NCI-H2171 treated with DMSO at 0.1 percent for 48 hours (cell line): Measurements from ENCODE around the gene OR2A2.

Experiments used
- DNase-seq: peaks from one replicate; lab custom pipeline; 2025; lab: John Stamatoyannopoulos, UW

OR2A2 gene

DNA sequence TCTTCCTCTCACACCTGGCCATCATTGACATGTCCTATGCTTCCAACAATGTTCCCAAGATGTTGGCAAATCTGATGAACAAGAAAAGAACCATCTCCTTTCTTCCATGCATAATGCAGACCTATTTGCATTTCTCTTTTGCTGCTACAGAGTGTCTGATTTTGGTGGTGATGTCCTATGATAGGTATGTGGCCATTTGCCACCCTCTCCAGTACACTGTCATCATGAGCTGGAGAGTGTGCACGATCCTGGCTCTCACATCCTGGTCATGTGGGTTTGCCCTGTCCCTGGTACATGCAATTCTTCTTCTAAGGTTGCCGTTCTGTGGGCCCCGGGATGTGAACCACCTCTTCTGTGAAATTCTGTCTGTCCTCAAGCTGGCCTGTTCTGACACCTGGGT, 32.8 kb downstream of the OR2A2 start:
- DNase-seq = no peak

DNA sequence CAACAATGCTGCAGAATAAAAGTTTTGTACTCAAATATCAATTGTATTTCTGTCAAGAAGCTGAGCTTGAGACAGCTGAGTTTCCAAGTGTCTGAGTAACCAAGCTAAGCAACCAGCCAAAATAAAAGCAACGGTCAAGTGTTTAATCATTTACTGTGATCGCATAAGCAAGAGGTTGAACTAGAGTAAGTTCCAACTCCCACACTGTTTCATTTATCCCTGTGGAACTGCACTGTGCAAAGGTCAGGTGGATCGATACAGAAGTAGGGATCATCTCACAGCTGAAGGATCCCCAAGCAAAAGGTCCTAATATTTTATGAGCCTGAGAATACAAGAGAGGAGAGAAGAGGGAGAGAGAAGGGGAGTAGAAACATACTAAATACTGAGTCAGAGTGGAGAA, 35.0 kb downstream of the OR2A2 start:
- DNase-seq = no peak

DNA sequence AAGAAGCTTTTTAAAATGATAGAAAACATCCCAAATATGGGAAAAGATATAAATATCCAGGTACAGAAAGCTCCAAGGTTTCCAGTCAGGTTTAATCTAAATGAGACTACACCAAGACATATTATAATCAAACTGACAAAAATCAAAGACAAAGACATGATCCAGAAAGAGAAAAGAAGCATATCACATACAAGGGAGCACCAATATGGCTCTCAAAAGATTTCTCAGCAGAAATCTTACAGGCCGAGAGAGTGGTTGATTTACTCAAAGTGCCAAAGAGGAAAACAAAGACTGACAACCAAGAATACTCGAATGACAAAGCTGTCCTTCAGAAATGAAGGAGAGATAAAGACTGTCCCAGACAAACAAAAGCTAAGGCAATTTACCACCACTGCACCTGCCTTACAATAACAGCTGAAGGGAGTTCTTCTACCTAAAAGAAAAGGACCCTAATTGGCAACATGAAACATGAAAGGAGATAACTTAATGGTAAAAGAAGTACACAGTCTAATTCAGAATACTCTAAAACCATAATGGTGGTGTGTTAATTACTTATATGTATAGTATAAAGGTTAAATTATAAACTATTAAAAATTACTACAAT, 38.9 kb downstream of the OR2A2 start:
- DNase-seq = no peak

DNA sequence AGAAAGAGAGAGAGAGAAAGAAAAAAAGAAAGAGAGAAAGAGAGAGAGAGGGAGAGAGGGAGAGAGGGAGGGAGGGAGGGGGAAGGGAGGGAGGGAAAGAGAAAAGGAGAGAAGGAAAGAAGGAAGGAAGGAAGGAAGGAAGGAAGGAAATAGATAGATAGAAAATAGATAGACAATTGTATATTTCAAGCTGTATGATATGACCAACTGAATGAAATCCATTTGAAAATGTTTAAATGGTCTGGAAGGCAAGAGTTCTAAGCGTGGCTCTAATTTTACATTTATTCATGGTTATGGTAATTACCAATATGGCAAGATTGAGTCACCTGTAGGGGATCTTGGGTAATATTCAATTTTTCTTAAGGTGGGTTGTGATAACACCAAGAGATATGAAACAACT, 49.5 kb downstream of the OR2A2 start:
- no peak for DNase-seq
